KOPT-K1 (cell line): Measurements from ENCODE around the gene MAP4K4.

ENCODE experiments used
- H3K27ac ChIP-seq: fragments of 200-600 bp; sonication (generic); 2 replicates; pipeline ENCODE4 v1.5.1; 2016; ENCODE audit warnings: antibody characterized with exemption, mild to moderate bottlenecking, low read depth, low read length; ENCODE audit not compliant: poor library complexity, severe bottlenecking
- H3K36me3 ChIP-seq: fragments of 200-600 bp; sonication (generic); 2 replicates; pipeline ENCODE4 v1.5.1; 2017; ENCODE audit warnings: antibody characterized with exemption, mild to moderate bottlenecking, low read length, moderate library complexity; ENCODE audit not compliant: insufficient read depth
- H3K9me3 ChIP-seq: fragments of 200-600 bp; sonication (generic); 2 replicates; pipeline ENCODE4 v1.5.1; 2017; ENCODE audit warnings: antibody characterized with exemption, low read length, mild to moderate bottlenecking; ENCODE audit not compliant: insufficient read depth, poor library complexity, severe bottlenecking

MAP4K4 gene

GRCh38 chr2:101882769-101883307, 185.3 kb downstream of the MAP4K4 start:
- H3K36me3 ChIP-seq, result peaks cover 83% of the 10 kb centered on the region
- no peaks in the 10 kb centered on the region for H3K9me3 ChIP-seq
- H3K27ac ChIP-seq, result no peak overlapping the region

- Histone ChIP-seq H3K27ac (no peak overlapping the region), H3K9me3 (no peaks in the 10 kb centered on the region), H3K36me3 (peaks cover 81% of the 10 kb centered on the region)
Measured at GRCh38 chr2:101883860-101884259, 186.4 kb downstream of the MAP4K4 start.

- H3K36me3 ChIP-seq, result peaks cover 82% of the 10 kb centered on the region
- H3K27ac ChIP-seq, result no peak overlapping the region
- no peaks in the 10 kb centered on the region for H3K9me3 ChIP-seq
Measured at GRCh38 chr2:101884423-101884822, 186.9 kb downstream of the MAP4K4 start.

GRCh38 chr2:101887328-101887727, 189.8 kb downstream of the MAP4K4 start:
- no peak overlapping the region for H3K27ac ChIP-seq
- no peaks in the 10 kb centered on the region for H3K9me3 ChIP-seq
- H3K36me3 ChIP-seq, result peaks cover 82% of the 10 kb centered on the region

GRCh38 chr2:101889460-101890098, 192.1 kb downstream of the MAP4K4 start:
- Histone ChIP-seq H3K36me3 (peaks cover 76% of the 10 kb centered on the region), H3K9me3 (no peaks in the 10 kb centered on the region), H3K27ac (no peak overlapping the region)

GRCh38 chr2:101892377-101892776, 194.9 kb downstream of the MAP4K4 start:
- peaks cover 55% of the 10 kb centered on the region for H3K36me3 ChIP-seq
- H3K27ac ChIP-seq, result no peak overlapping the region
- H3K9me3 ChIP-seq, result no peaks in the 10 kb centered on the region

- Histone ChIP-seq H3K27ac (no peak overlapping the region), H3K9me3 (no peaks in the 10 kb centered on the region), H3K36me3 (peaks cover 42% of the 10 kb centered on the region)
Measured at GRCh38 chr2:101893681-101894381, 196.3 kb downstream of the MAP4K4 start.

GRCh38 chr2:101895039-101895438, 197.5 kb downstream of the MAP4K4 start:
- Histone ChIP-seq H3K36me3 (peaks cover 32% of the 10 kb centered on the region), H3K27ac (no peak overlapping the region)

GRCh38 chr2:101895819-101896322, 198.4 kb downstream of the MAP4K4 start:
- H3K9me3 ChIP-seq, result peaks cover 3% of the 10 kb centered on the region
- H3K27ac ChIP-seq, result no peak overlapping the region
- H3K36me3 ChIP-seq, result peaks cover 29% of the 10 kb centered on the region

More at GRCh38 chr2:101895039-101895438, 197.5 kb downstream of the MAP4K4 start:
- H3K9me3 ChIP-seq, result no peaks in the 10 kb centered on the region

GRCh38 chr2:101897301-101897700, 199.8 kb downstream of the MAP4K4 start:
- Histone ChIP-seq H3K9me3 (peaks cover 9% of the 10 kb centered on the region), H3K36me3 (peaks cover 16% of the 10 kb centered on the region), H3K27ac (no peak overlapping the region)

- H3K36me3 ChIP-seq, result no peaks in the 10 kb centered on the region
- no peak overlapping the region for H3K27ac ChIP-seq
- H3K9me3 ChIP-seq, result peaks cover 11% of the 10 kb centered on the region
Measured at GRCh38 chr2:101899265-101899664, 201.8 kb downstream of the MAP4K4 start.

GRCh38 chr2:101899871-101900270, 202.4 kb downstream of the MAP4K4 start:
- Histone ChIP-seq H3K36me3 (no peaks in the 10 kb centered on the region), H3K27ac (no peak overlapping the region)

GRCh38 chr2:101900375-101900774, 202.9 kb downstream of the MAP4K4 start:
- peaks cover 11% of the 10 kb centered on the region for H3K9me3 ChIP-seq
- H3K36me3 ChIP-seq, result no peaks in the 10 kb centered on the region
- no peak overlapping the region for H3K27ac ChIP-seq

More at GRCh38 chr2:101899871-101900270, 202.4 kb downstream of the MAP4K4 start:
- H3K9me3 ChIP-seq, result peaks cover 11% of the 10 kb centered on the region

- H3K36me3 ChIP-seq, result no peaks in the 10 kb centered on the region
- H3K9me3 ChIP-seq, result peaks cover 19% of the 10 kb centered on the region
- H3K27ac ChIP-seq, result no peak overlapping the region
Measured at GRCh38 chr2:101901241-101901640, 203.7 kb downstream of the MAP4K4 start.

GRCh38 chr2:101902169-101902568, 204.7 kb downstream of the MAP4K4 start:
- Histone ChIP-seq H3K9me3 (peaks cover 27% of the 10 kb centered on the region), H3K27ac (no peak overlapping the region), H3K36me3 (no peaks in the 10 kb centered on the region)
